HG03558 (cell line): ENCODE data around the gene ARL17B.
A peak's percentile ranks its signal among the peaks of the same experiment; 100 is the strongest.
"Not testable (repeated sequence)": the region's sequence is repeated elsewhere in the genome, so short reads cannot be mapped to it uniquely, and the experiment has no call there.

ENCODE experiments used
- ATAC-seq: cut with Tn5 transposase; IDR thresholded peaks from one replicate; pipeline ENCODE4 v1.9.1; 2021; ENCODE audit warnings: moderate number of reproducible peaks; ENCODE audit not compliant: unreplicated experiment; ENCODE audit errors: extremely low read depth

The ARL17B gene

DNA sequence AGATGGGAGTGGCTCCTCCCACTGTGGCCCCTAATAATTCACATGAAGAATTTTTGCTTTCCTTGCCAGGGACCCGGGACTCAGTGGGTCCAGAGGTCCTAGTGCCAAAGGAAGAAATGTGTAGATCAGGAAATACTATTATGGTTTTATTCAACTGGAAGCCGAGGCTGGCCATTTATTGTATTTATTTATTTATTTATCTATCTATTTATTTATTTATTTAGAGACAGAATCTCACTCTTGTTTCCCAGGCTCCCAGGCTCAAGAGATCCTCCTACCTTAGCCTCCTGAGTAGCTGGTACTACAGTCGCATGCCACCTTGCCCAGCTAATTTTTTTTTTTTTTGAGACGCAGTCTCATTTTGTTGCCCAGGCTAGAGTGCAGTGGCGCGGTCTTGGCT is 107.4 kb downstream of the ARL17B start:
- ATAC-seq: not testable (repeated sequence)

DNA sequence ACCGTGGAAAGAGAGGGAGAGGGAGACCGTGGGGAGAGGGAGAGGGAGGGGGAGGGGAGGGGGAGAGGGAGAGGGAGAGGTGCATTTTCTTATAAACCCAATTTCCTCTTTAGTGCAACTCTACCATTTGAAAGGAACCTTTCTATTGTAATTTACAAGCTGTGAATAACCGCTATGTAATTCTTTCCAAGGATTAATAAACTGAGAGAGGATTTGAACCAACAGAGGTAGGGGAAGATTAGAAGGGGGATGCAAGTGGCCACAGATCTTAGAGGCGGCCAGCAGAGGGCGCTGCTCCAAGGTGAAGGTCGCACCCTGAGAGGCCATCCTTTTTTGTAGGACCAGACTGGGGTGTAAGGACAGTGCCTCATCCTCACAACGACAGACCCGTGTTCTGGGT is 107.8 kb downstream of the ARL17B start:
- ATAC-seq: not testable (repeated sequence)

DNA sequence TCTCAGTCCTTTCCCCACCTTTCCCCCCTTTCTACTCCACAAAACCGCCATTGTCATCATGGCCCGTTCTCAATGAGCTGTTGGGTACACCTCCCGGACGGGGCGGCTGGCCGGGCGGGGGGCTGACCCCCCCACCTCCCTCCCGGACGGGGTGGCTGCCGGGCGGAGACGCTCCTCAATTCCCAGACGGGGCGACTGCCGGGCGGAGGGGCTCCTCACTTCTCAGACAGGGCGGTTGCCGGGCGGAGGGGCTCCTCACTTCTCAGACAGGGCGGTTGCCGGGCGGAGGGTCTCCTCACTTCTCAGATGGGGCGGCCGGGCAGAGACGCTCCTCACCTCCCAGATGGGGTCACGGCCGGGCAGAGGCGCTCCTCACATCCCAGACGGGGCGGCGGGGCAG is 108.8 kb downstream of the ARL17B start:
- not testable (repeated sequence) for ATAC-seq

DNA sequence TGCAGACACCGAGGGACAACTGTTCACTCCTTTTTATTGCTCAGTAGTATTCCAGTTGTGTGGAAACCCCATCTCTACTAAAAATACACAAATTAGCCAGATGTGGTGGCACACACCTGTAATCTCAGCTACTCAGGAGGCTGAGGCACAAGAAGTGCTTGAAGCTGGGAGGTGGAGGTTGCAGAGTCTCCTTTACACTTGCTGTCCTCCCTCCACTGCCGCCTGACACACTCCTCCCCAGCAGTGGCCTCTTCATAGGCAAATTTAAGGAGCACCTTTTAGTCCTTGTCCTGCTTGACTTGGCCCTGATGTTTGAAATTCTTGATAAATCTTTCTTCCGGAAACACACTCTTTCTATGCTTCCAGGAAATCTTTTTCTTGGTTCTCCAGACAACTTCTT is 112.4 kb downstream of the ARL17B start:
- not testable (repeated sequence) for ATAC-seq

DNA sequence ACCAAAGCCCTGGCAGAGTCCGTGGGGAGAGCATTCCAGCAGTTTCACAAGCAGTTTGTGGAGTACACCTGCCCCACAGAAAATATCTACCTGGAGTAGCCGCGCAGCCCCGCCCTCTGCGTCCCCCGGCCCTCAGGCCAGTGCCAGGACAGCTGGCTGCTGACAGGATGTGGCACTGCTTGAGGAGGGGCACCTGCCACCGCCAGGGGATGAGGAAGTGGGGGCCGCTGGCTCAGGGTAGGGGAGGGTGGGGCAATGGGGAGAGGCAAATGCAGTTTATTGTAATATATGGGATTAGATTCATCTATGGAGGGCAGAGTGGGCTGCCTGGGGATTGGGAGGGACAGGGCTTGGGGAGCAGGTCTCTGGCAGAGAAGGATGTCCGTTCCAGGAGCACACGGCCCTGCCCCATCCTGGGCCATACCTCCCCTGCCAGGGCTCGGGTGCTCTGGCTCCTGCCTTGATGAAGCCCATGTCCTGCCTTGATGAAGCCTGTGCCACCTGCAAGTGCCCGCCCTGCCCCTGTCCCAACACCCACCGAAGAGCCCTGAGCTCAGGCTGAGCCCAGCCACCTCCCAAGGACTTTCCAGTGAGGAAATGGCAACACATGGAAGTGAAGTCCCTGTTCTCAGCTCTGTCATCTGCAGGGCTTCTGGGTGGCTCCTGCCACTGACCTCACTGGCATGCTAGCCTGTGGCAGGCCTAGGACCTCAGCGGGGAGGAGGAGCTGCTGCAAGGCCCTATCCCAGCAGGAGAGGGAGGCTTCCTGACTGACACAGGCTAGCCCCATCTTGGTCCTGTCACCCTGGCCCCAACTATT is 116.4 kb downstream of the ARL17B start:
- ATAC-seq: not testable (repeated sequence)

DNA sequence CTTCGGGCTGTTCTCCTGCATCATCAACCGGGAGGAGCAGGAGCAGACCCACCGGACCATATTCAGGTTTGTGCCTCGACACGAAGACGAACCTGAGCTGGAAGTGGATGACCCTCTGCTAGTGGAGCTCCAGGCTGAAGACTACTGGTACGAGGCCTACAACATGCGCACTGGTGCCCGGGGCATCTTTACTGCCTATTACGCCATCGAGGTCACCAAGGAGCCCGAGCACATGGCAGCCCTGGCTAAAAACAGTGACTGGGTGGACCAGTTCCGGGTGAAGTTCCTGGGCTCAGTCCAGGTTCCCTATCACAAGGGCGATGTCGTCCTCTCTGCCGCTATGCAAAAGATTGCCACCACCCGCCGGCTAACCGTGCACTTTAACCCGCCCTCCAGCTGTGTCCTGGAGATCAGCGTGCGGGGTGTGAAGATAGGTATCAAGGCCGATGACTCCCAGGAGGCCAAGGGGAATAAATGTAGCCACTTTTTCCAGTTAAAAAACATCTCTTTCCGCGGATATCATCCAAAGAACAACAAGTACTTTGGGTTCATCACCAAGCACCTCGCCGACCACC is 117.1 kb downstream of the ARL17B start:
- ATAC-seq: not testable (repeated sequence)

DNA sequence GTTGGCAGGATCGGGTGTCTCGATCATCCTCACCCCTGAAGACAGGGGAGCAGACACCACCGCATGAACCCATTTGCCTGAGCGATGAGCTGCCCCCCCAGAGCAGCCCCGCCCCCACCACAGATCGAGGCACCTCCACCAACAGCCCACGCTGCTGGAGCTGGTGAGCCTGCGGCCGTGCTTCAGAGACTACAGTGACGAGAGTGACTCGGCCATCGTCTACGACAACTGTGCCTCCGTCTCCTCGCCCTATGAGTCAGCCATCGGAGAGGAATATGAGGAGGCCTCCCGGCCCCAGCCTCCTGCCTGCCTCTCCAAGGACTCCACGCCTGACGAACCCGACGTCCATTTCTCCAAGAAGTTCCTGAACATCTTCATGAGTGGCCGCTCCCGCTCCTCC is 117.6 kb downstream of the ARL17B start:
- not testable (repeated sequence) for ATAC-seq

DNA sequence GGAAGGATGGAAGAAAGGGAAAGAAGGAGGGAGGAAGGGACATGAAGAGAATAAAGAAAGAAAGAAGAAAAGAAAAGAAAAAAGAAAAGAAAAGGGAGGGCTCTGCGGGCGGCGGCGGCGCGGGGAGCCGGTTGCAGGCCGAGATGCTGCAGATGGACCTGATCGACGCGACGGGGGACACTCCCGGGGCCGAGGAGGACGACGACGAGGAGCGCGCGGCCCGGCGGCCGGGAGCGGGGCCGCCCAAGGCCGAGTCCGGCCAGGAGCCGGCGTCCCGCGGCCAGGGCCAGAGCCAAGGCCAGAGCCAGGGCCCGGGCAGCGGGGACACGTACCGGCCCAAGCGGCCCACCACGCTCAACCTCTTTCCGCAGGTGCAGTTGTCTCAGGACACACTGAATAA is 118.1 kb downstream of the ARL17B start:
- not testable (repeated sequence) for ATAC-seq

DNA sequence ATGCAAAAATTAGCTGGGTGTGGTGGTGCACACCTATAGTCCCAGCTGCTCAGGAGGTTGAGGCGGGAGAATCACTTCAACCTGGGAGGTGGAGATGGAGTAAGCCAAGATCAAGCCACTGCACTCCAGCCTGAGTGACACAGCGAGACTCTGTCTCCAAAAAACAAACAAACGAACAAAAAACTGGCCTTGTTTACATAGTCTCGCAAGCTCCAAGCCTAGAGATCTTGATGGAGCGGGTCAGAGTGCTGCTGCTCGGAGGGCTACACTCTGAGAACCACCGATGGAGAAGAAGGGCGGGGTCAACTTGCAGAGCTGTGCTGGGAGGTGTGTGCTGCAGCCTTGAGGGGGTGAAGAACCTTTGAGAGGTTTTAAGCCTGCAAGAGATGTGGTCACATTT is 130.2 kb downstream of the ARL17B start:
- ATAC-seq: not testable (repeated sequence)

DNA sequence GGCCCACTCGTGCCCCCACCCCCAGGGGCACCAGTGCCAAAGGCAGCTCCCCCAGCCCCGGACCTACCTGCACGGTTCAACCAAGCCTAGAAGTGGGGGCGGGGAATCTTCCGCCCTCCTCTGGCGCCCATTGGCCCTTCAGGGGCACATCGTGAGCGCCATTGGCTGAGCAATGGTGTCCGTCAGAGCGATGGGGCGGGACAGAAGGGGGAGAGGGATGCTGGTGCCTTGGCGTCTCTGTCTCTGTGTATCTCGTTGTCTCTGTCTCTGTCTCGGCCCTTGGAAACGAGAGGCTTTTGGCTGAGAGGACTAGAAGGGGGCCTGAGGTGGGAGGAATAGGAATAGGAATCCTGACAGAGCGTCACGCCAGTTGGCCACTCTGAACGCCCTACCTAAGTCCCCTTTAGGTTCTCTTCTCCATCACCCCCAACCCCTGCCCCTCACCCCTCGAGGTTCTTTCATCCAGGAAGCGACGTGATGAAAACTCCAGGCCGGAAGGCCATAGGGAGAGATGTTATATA is 136.2 kb downstream of the ARL17B start:
- peak; percentile 93 for ATAC-seq

DNA sequence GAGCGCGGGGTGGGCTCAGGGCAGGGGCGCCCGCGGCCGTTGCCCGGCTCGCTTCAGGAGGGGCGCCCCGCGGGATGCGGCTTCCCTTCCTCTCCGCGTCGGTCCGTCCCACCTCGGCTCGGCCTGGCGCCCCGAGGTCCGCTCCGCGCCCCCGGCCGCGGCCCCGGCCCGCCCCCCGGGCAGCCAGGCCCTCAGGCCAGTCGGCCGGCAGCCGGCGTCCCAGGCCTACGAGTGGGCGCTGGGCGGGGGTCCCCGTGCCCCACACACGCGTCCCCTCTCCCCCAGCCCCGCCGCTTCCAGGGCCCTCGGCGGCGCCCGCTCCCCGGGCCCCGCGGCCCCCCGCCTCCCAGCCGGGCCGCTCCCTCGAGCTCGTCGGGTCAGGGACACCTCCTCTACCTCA is 136.7 kb downstream of the ARL17B start:
- peak; percentile 11 for ATAC-seq
